PFSK-1 (cell line): Measurements from ENCODE around the gene CSNK1G3.

Experiments used
- POLR2AphosphoS5 ChIP-seq: IDR thresholded peaks from 2 replicates; pipeline ENCODE4 v1.6.1; 2012; ENCODE audit warnings: low read depth, mild to moderate bottlenecking, control low read depth, low read length, moderate library complexity
- REST ChIP-seq, 2 experiments: IDR thresholded peaks; 2 replicates each; pipeline versions ENCODE4 v1.6.1 to v1.8.0; 2011 to 2012; ENCODE audit warnings: low read depth in 2 of 2, low read length in 2 of 2, control low read depth in 1 of 2, inconsistent platforms in 1 of 2, mild to moderate bottlenecking in 1 of 2, moderate library complexity in 1 of 2; ENCODE audit not compliant: insufficient read depth in 1 of 2
- SIN3A ChIP-seq: IDR thresholded peaks from 2 replicates; pipeline ENCODE4 v1.6.1; 2012; ENCODE audit warnings: mild to moderate bottlenecking, low read length, moderate library complexity, borderline replicate concordance; ENCODE audit not compliant: insufficient read depth
- TAF1 ChIP-seq: IDR thresholded peaks from 2 replicates; pipeline ENCODE4 v1.6.1; 2012; ENCODE audit warnings: low read length, control low read depth, borderline replicate concordance; ENCODE audit not compliant: insufficient read depth

- TF ChIP-seq REST (IDR thresholded peaks at IDR 0.05; ENCODE audit: insufficient read depth in 1 of 2, low read depth in 2 of 2, low read length in 2 of 2), result no peak
- TF ChIP-seq POLR2AphosphoS5, result no peak
- no peak for TF ChIP-seq TAF1
- no peak for TF ChIP-seq SIN3A
Observed at GRCh38 chr5:123508441-123508840, 3.5 kb upstream of the CSNK1G3 start.
